NT2/D1 (cell line): ENCODE data around the gene SLC9A6.

Experiments used
- YY1 ChIP-seq: IDR thresholded peaks from 2 replicates; pipeline ENCODE4 v1.6.1; 2011; ENCODE audit not compliant: insufficient read length, insufficient read depth
- ZNF274 ChIP-seq: IDR thresholded peaks from 2 replicates; pipeline ENCODE4 v1.6.1; 2011; ENCODE audit warnings: mild to moderate bottlenecking, low read depth, low read length

GRCh38 chrX:136035663-136036062 lies 50.4 kb downstream of the SLC9A6 start:
- no peak for TF ChIP-seq YY1
- TF ChIP-seq ZNF274: no peak
